HG03135 (cell line): Measurements from ENCODE around the gene SLC6A17.

ENCODE experiments used
- ATAC-seq: cut with Tn5 transposase; IDR thresholded peaks from one replicate; pipeline ENCODE4 v1.9.1; 2021; ENCODE audit warnings: mild to moderate bottlenecking, moderate library complexity; ENCODE audit not compliant: unreplicated experiment

The SLC6A17 gene

GRCh38 chr1:110150330-110151174 is at the start of gene SLC6A17:
Gene SLC6A17 (plus strand): TSS chr1:110150494. CDS start chr1:110166930, 16,436 bp downstream.
- ATAC-seq, result no peak

- ATAC-seq, result peak; percentile 52
These were observed 48.2 kb upstream of the SLC6A17 start for GRCh38 chr1:110102081-110102480.

- ATAC-seq, result no peak
These were observed 44.0 kb upstream of the SLC6A17 start for GRCh38 chr1:110106013-110106941.

GRCh38 chr1:110107867-110108469 is 42.3 kb upstream of the SLC6A17 start:
- ATAC-seq, result no peak

GRCh38 chr1:110111081-110111480 is 39.2 kb upstream of the SLC6A17 start:
- ATAC-seq, result no peak

- ATAC-seq, result no peak
These were observed 38.2 kb upstream of the SLC6A17 start, which contains the start of gene UBL4B for GRCh38 chr1:110112143-110112542. Gene UBL4B (plus strand): TSS chr1:110112443. CDS start chr1:110112535, 92 bp downstream.

GRCh38 chr1:110112656-110113055 is 37.6 kb upstream of the SLC6A17 start:
- ATAC-seq, result no peak

- ATAC-seq, result no peak
These were observed 36.7 kb upstream of the SLC6A17 start for GRCh38 chr1:110113551-110113950.

GRCh38 chr1:110114173-110114572 is 36.1 kb upstream of the SLC6A17 start:
- ATAC-seq, result no peak

- ATAC-seq, result no peak
These were observed 35.5 kb upstream of the SLC6A17 start for GRCh38 chr1:110114784-110115183.

- no peak for ATAC-seq
These were observed 31.5 kb upstream of the SLC6A17 start for GRCh38 chr1:110118636-110119396.

GRCh38 chr1:110119843-110120242 is 30.5 kb upstream of the SLC6A17 start:
- no peak for ATAC-seq

- ATAC-seq, result no peak
These were observed 29.2 kb upstream of the SLC6A17 start for GRCh38 chr1:110120960-110121561.

GRCh38 chr1:110123224-110123623 is 27.1 kb upstream of the SLC6A17 start:
- no peak for ATAC-seq

- ATAC-seq, result no peak
These were observed 24.5 kb upstream of the SLC6A17 start for GRCh38 chr1:110125810-110126209.

- no peak for ATAC-seq
These were observed 20.1 kb upstream of the SLC6A17 start for GRCh38 chr1:110130113-110130591.

GRCh38 chr1:110130989-110131388 is 19.3 kb upstream of the SLC6A17 start:
- no peak for ATAC-seq

GRCh38 chr1:110132682-110133081 is 17.6 kb upstream of the SLC6A17 start:
- ATAC-seq, result no peak

- no peak for ATAC-seq
These were observed 16.9 kb upstream of the SLC6A17 start for GRCh38 chr1:110133436-110133835.
